Measurements from ENCODE around the gene CRISPLD2.

CRISPLD2 gene

GRCh38 chr16:84788920-84789391, 30.8 kb upstream of the CRISPLD2 start:
- peak; percentile 94 for DNase-seq (ENCODE audit: low read depth)
- TF ChIP-seq CTCF (IDR thresholded peaks at IDR 0.05; ENCODE audit: control insufficient read depth, insufficient read depth, low read depth, low read length, missing control alignments) = no peak
- H3K4me3 ChIP-seq (ENCODE audit: control insufficient read depth, low read depth, low read length) = no peak overlapping the region

- no peak for TF ChIP-seq CTCF (IDR thresholded peaks at IDR 0.05; ENCODE audit: control insufficient read depth, insufficient read depth, low read depth, low read length, missing control alignments)
- DNase-seq (ENCODE audit: low read depth) = no peak
- no peak overlapping the region; the same call in 1 of the 2 replicates for H3K4me3 ChIP-seq (ENCODE audit: control insufficient read depth, low read depth, low read length)
These were observed 30.4 kb upstream of the CRISPLD2 start for GRCh38 chr16:84789431-84789830.

GRCh38 chr16:84790301-84790700, 29.5 kb upstream of the CRISPLD2 start:
- no peak for TF ChIP-seq CTCF (IDR thresholded peaks at IDR 0.05; ENCODE audit: control insufficient read depth, insufficient read depth, low read depth, low read length, missing control alignments)
- no peak overlapping the region for H3K4me3 ChIP-seq (ENCODE audit: control insufficient read depth, low read depth, low read length)
- DNase-seq (ENCODE audit: low read depth) = no peak

- peak; percentile 72 for DNase-seq (ENCODE audit: low read depth)
- H3K4me3 ChIP-seq (ENCODE audit: control insufficient read depth, low read depth, low read length) = no peak overlapping the region
- TF ChIP-seq CTCF (IDR thresholded peaks at IDR 0.05; ENCODE audit: control insufficient read depth, insufficient read depth, low read depth, low read length, missing control alignments) = no peak
These were observed 28.7 kb upstream of the CRISPLD2 start for GRCh38 chr16:84791088-84791487.

GRCh38 chr16:84791501-84791900, 28.3 kb upstream of the CRISPLD2 start:
- TF ChIP-seq CTCF (IDR thresholded peaks at IDR 0.05; ENCODE audit: control insufficient read depth, insufficient read depth, low read depth, low read length, missing control alignments) = no peak
- H3K4me3 ChIP-seq (ENCODE audit: control insufficient read depth, low read depth, low read length) = no peak overlapping the region

GRCh38 chr16:84794186-84794585, 25.6 kb upstream of the CRISPLD2 start:
- no peak for DNase-seq (ENCODE audit: low read depth)
- no peak overlapping the region for H3K4me3 ChIP-seq (ENCODE audit: control insufficient read depth, low read depth, low read length)
- no peak for TF ChIP-seq CTCF (IDR thresholded peaks at IDR 0.05; ENCODE audit: control insufficient read depth, insufficient read depth, low read depth, low read length, missing control alignments)

More at GRCh38 chr16:84791501-84791900, 28.3 kb upstream of the CRISPLD2 start:
- peak; percentile 11 for DNase-seq (ENCODE audit: low read depth)

- no peak overlapping the region for H3K4me3 ChIP-seq (ENCODE audit: control insufficient read depth, low read depth, low read length)
- no peak for TF ChIP-seq CTCF (IDR thresholded peaks at IDR 0.05; ENCODE audit: control insufficient read depth, insufficient read depth, low read depth, low read length, missing control alignments)
- no peak for DNase-seq (ENCODE audit: low read depth)
These were observed 25.2 kb upstream of the CRISPLD2 start for GRCh38 chr16:84794626-84795025.

Data from AG09309 (cell line).